Lung (tissue), 12 donors: ENCODE results near the gene UAP1L1. TPM values are rescaled to one million over a fixed set of nuclear protein-coding genes. Genes with fewer than 3 reads are reported as not detected.
A peak's percentile ranks its signal among the peaks of the same experiment; 100 is the strongest.

Experiments
- ATAC-seq: fragments of 200-7000 bp; cut with Tn5 transposase; one replicate; pipeline ENCODE4 v1.9.1; 2020; ENCODE audit warnings: moderate number of reproducible peaks; ENCODE audit not compliant: insufficient read depth, low FRiP score
- DNase-seq, 3 donors: peaks; one replicate each; pipeline ENCODE4 v3.0.0-alpha.2; 2013 to 2017
- H3K27ac ChIP-seq, 2 donors: one replicate each; pipeline ENCODE4 v1.5.1; 2013; ENCODE audit warnings: mild to moderate bottlenecking in 2 of 2, moderate library complexity in 2 of 2, control low read depth in 1 of 2, inconsistent platforms in 1 of 2, low read depth in 1 of 2, low read length in 1 of 2
- H3K27me3 ChIP-seq, 3 donors: one replicate each; pipeline ENCODE4 v1.5.1; 2013; ENCODE audit warnings: low read length in 2 of 3; ENCODE audit not compliant: control insufficient read depth in 3 of 3, insufficient read depth in 3 of 3
- H3K36me3 ChIP-seq, 4 donors: one replicate each; pipeline ENCODE4 v1.5.1; 2013; ENCODE audit warnings: low read length in 4 of 4, mild to moderate bottlenecking in 1 of 4, moderate library complexity in 1 of 4; ENCODE audit not compliant: control insufficient read depth in 4 of 4, insufficient read depth in 4 of 4
- H3K4me1 ChIP-seq, 5 donors: one replicate each; pipeline ENCODE4 v1.5.1; 2013; ENCODE audit warnings: low read length in 5 of 5, mild to moderate bottlenecking in 2 of 5, moderate library complexity in 1 of 5; ENCODE audit not compliant: control insufficient read depth in 5 of 5, insufficient read depth in 5 of 5
- H3K4me3 ChIP-seq: one replicate; pipeline ENCODE4 v1.5.1; 2013; ENCODE audit warnings: mild to moderate bottlenecking, control low read depth, moderate library complexity
- H3K9ac ChIP-seq, 2 donors: one replicate each; pipeline ENCODE4 v1.5.1; 2013; ENCODE audit warnings: low read length in 2 of 2, control low read depth in 1 of 2; ENCODE audit not compliant: insufficient read depth in 1 of 2
- H3K9me3 ChIP-seq, 4 donors: one replicate each; pipeline ENCODE4 v1.5.1; 2013; ENCODE audit warnings: low read length in 3 of 4, mild to moderate bottlenecking in 1 of 4, moderate library complexity in 1 of 4; ENCODE audit not compliant: control insufficient read depth in 4 of 4, insufficient read depth in 3 of 4
- WGBS, 2 donors: extraction: QIAGEN DNeasy Blood & Tissue Kit; methylation state at CpG; one replicate each; pipeline ENCODE4 v1.1.7; 2013; 5-methylcytosine and 5-hydroxymethylcytosine counted together
- polyA plus RNA-seq, 2 donors: library from polyadenylated mRNA; stranded (reverse); fragments of 200-250 nt; gene quantifications; one replicate each; pipeline ENCODE4 v1.2.1, GENCODE V29; 2013
- total RNA-seq, 2 donors: library from RNA; depleted of rRNA in 1 of 2; stranded (reverse); fragments of >200 nt in 1 of 2; gene quantifications; one replicate each; pipeline ENCODE4 v1.2.1, GENCODE V29; 2014 to 2021
- TF ChIP-seq, protein P1 (sequence below): IDR thresholded peaks from 2 replicates; pipeline ENCODE4 v1.5.1; 2012; ENCODE audit warnings: mild to moderate bottlenecking; ENCODE audit errors: control extremely low read depth, extremely low read depth
- donor health status: control.
- donor health status: control.
- donor health status: Bipolar disorder and iron deficiency.
- donor health status: healthy.
- donor health status: DM: yes; HTN: yes; CAD: no.

The UAP1L1 gene
- total and polyA plus RNA-seq, 4 donors: 12.2 to 35.5 (median 17.1) TPM

GRCh38 chr9:137082925-137083290 lies 5.6 kb downstream of the UAP1L1 start:
- no peak for DNase-seq
- Histone ChIP-seq H3K36me3 (peaks cover 0 to 48% (median 4%) of the 10 kb centered on the region in 4 donors), H3K27me3 (peaks cover 0 to 7% (median 6%) of the 10 kb centered on the region in 3 donors), H3K4me1 (peaks cover 0 to 21% (median 5%) of the 10 kb centered on the region in 5 donors), H3K9me3 (no peaks in the 10 kb centered on the region), H3K9ac (no peak overlapping the region), H3K27ac (no peak overlapping the region), H3K4me3 (no peak overlapping the region)
- 91 to 92% methylated on average over 8 of the region's 8 CpGs for WGBS, 2 donors
- TF ChIP-seq, protein P1, sequence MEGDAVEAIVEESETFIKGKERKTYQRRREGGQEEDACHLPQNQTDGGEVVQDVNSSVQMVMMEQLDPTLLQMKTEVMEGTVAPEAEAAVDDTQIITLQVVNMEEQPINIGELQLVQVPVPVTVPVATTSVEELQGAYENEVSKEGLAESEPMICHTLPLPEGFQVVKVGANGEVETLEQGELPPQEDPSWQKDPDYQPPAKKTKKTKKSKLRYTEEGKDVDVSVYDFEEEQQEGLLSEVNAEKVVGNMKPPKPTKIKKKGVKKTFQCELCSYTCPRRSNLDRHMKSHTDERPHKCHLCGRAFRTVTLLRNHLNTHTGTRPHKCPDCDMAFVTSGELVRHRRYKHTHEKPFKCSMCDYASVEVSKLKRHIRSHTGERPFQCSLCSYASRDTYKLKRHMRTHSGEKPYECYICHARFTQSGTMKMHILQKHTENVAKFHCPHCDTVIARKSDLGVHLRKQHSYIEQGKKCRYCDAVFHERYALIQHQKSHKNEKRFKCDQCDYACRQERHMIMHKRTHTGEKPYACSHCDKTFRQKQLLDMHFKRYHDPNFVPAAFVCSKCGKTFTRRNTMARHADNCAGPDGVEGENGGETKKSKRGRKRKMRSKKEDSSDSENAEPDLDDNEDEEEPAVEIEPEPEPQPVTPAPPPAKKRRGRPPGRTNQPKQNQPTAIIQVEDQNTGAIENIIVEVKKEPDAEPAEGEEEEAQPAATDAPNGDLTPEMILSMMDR: no peak
- no peak for ATAC-seq

GRCh38 chr9:137083394-137084004 lies 6.2 kb downstream of the UAP1L1 start:
- Histone ChIP-seq H3K4me3 (no peak overlapping the region), H3K9me3 (no peaks in the 10 kb centered on the region), H3K27me3 (peaks cover 0 to 7% (median under 1%) of the 10 kb centered on the region in 3 donors), H3K36me3 (peaks cover 0 to 47% (median 4%) of the 10 kb centered on the region in 4 donors), H3K4me1 (peaks cover 0 to 16% (median 4%) of the 10 kb centered on the region in 5 donors), H3K27ac (peak overlapping the region in 1 of 2 donors; percentile 1), H3K9ac (no peak overlapping the region)
- 85 to 88% methylated on average over 12 of the region's 12 CpGs for WGBS, 2 donors
- TF ChIP-seq, protein P1: no peak
- DNase-seq (no peak), ATAC-seq (no peak)

DNA sequence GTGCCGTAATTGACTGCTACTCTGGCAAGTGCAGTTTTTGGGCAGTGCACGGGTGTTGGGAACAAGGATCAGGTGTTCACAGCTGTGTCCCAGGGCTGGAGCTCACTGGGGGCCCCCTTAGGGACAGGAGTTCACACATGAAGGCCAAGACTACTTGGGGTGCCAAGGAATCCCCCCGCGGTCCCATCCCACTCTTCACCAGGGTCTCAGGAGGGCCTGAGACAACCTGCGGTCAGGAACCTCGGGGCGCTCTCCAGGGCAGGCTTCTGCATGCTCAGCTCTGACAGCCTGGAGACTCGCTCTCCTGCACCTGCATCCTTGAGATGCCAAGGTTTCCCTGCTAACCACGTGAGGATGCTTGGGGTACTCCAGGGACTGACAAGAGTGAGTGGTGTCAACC lies 7.2 kb downstream of the UAP1L1 start:
- ATAC-seq (no peak), DNase-seq (no peak)
- peaks cover 0 to 14% (median 0%) of the 10 kb centered on the region in 5 donors for H3K4me1 ChIP-seq

More for the DNA sequence above, 7.2 kb downstream of the UAP1L1 start:
- no peak overlapping the region for H3K27ac ChIP-seq
- H3K27me3 ChIP-seq: peaks cover 0 to 4% (median 0%) of the 10 kb centered on the region in 3 donors
- WGBS, 2 donors: 74 to 94% methylated on average over 9 of the region's 9 CpGs
- no peaks in the 10 kb centered on the region for H3K9me3 ChIP-seq
- peaks cover 0 to 41% (median 2%) of the 10 kb centered on the region in 4 donors for H3K36me3 ChIP-seq
- no peak overlapping the region for H3K4me3 ChIP-seq
- no peak overlapping the region for H3K9ac ChIP-seq
- TF ChIP-seq, protein P1: no peak
